ENCODE measurements around the gene PTPRM. TPM values are rescaled to one million over a fixed set of nuclear protein-coding genes. Genes with fewer than 3 reads are reported as not detected.

The PTPRM gene
- total RNA-seq, 1 donor: 64.2 TPM

DNA sequence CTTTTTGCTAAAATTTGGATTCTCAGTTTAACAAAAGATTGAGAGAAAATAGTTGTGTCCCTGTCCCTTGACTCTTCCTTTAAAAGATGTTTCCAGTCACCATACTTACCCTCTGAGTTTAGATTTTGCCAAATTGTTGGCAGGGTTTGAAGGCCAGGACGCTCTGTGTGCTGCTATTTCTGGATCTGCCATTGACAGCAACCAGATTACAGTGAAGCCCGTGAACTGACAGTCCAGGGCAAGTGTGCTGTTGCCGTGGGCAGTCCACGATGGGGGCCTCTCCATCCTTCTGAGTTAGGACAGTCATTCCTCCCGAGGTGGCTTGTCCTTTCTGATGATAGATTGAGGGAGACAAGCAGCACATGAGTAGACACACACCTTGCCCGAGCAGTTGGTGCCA is 89.9 kb downstream of the PTPRM start:
- DNase-seq (ENCODE audit: low read depth): no peak
- H3K4me3 ChIP-seq (ENCODE audit: low read depth, low read length): no peak overlapping the region
- TF ChIP-seq, protein P1, sequence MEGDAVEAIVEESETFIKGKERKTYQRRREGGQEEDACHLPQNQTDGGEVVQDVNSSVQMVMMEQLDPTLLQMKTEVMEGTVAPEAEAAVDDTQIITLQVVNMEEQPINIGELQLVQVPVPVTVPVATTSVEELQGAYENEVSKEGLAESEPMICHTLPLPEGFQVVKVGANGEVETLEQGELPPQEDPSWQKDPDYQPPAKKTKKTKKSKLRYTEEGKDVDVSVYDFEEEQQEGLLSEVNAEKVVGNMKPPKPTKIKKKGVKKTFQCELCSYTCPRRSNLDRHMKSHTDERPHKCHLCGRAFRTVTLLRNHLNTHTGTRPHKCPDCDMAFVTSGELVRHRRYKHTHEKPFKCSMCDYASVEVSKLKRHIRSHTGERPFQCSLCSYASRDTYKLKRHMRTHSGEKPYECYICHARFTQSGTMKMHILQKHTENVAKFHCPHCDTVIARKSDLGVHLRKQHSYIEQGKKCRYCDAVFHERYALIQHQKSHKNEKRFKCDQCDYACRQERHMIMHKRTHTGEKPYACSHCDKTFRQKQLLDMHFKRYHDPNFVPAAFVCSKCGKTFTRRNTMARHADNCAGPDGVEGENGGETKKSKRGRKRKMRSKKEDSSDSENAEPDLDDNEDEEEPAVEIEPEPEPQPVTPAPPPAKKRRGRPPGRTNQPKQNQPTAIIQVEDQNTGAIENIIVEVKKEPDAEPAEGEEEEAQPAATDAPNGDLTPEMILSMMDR (IDR thresholded peaks at IDR 0.05; ENCODE audit: insufficient read depth, low read length): no peak

DNA sequence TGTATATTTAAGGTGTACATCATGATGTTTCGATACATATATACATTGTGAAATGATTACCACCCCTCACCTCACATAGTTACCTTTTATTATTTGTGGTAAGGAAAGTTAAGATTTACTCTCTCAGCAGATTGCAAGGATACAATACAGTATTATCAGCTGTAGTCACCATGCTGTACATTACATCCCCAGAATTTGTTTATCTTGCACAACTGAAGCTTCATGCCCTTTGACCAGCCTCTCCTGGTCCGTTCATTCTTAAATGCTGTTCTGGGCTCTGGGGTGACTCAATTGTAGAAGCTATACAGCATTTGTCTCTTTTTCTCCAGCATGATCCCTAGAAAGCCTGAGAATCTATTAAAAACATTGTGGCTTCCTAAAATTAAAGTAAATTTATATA is 90.8 kb downstream of the PTPRM start:
- H3K4me3 ChIP-seq (ENCODE audit: low read depth, low read length): no peak overlapping the region
- TF ChIP-seq, protein P1 (IDR thresholded peaks at IDR 0.05; ENCODE audit: insufficient read depth, low read length): no peak
- no peak for DNase-seq (ENCODE audit: low read depth)

DNA sequence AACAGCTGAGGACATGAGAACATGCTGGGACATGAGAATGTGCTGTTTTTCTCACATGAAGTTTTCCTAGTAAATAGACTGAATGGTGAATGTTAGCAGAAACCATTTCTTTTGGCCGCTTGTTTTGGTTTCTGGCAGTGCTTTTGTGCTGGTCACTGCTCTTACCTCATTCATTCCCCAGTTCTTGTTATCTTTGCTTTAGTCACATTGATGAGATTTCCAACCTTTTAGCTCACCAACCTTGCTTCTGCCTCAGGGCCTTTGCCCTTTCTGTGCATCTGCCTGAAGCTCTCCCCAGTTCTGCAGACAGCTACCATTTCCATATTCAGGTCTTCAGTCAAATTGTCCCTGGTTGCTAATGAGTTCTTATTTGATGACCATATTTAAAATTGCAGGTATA is 91.6 kb downstream of the PTPRM start:
- no peak overlapping the region for H3K4me3 ChIP-seq (ENCODE audit: low read depth, low read length)
- DNase-seq (ENCODE audit: low read depth): peak; percentile 28
- TF ChIP-seq, protein P1 (IDR thresholded peaks at IDR 0.05; ENCODE audit: insufficient read depth, low read length): no peak

DNA sequence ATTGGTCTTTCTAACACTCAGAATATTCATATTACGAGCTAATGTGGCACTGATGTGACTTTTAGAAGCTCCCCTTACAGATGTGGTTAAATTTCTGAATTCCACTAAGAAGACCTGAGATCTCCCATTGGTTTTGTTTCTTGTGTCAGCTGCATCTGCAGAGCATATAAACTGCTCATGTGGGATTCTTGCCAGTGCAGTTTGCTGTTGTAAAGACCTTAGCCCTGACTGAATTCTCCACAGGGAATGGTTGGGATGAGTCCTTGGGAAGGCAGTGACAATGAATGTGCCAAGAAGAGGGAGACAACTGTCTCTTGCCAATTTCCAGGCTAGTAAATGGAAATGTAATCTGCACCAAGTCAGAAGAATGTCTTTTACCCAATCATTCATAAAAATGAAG is 94.1 kb downstream of the PTPRM start:
- TF ChIP-seq, protein P1 (IDR thresholded peaks at IDR 0.05; ENCODE audit: insufficient read depth, low read length): no peak
- DNase-seq (ENCODE audit: low read depth): no peak
- H3K4me3 ChIP-seq (ENCODE audit: low read depth, low read length): no peak overlapping the region

DNA sequence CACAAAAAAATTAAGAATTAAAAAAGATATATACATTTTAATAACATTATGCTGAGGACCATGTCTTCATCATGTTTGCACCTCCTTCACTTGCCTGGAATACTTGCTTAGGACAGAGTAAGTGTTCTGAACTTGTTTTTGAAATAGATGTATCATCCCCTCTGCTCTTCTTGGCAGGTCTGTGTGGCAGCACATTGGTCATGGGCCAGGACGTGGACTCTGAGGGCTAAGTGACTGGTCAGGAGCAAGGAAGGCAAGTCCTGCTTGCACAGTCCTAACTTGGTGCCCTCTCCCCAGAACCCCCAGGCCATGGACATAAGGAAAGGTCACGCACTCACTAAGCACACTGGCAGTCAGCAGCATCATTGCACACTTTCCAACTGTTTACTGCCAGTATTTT is 95.8 kb downstream of the PTPRM start:
- no peak overlapping the region for H3K4me3 ChIP-seq (ENCODE audit: low read depth, low read length)
- DNase-seq (ENCODE audit: low read depth): no peak
- TF ChIP-seq, protein P1 (IDR thresholded peaks at IDR 0.05; ENCODE audit: insufficient read depth, low read length): no peak

DNA sequence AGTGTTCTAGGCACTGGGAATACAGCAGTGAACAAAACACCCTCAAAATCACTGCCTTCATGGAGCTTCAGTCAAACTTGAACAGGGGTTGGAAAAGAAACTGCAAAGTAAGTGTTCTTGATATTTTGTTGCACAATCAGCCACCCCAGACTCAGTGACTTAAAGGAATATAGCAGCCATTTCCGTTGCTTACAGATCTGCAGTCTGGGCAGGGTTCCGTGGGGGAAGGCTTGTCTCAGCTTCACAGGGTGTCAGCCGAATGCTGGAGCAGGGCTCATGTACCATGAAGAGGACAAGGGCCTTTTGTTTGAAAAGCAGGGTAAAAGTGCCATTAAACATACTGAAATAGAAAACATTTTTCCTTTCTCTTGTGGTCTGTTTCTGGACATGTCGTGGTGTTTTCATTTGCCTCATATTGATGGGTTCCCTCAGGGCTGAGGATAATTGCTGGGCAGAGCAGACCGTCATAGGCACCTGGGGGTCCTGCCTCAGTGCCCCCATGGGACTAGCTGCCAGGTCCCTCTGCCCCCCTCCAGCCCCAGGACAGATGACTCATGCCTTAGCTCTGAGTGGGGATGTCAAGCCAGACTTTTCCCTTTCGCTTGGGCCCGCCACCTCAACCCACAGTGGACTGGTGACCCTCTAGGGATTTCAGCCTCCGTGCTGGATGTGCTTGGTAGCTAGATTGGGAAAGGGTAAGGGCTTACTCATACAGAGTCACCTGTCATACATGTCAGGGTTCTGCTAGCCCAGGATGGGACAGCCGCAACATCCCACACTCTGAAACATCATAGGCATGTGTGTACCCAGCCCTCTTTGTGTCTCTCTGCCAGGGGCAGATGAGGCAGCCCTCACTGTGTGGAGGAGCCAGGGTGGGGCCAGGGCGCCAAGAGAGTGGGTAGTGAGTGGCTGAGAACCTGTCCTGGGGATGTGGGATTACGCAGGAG is 96.5 kb downstream of the PTPRM start:
- no peak for DNase-seq (ENCODE audit: low read depth)

More for the DNA sequence above, 96.5 kb downstream of the PTPRM start:
- no peak overlapping the region for H3K4me3 ChIP-seq (ENCODE audit: low read depth, low read length)
- TF ChIP-seq, protein P1 (IDR thresholded peaks at IDR 0.05; ENCODE audit: insufficient read depth, low read length): no peak

Data from fibroblast of the aortic adventitia (primary cell).